Activated CD8-positive, alpha-beta T cell treated with anti-CD3 and anti-CD28 coated beads for 36 hours (primary cell): ENCODE measurements around the gene TBC1D17. TPM values are rescaled to one million over a fixed set of nuclear protein-coding genes. Genes with fewer than 3 reads are reported as not detected.

ENCODE experiments used
- ATAC-seq: fragments of 200-7000 bp; cut with Tn5 transposase; one replicate; pipeline ENCODE4 v1.10.0; 2021; ENCODE audit warnings: mild to moderate bottlenecking, moderate library complexity
- CTCF ChIA-PET: fragments of 350-600 bp; sonication (Branson Sonifier 250); formaldehyde crosslinking; loops from one replicate; lab custom pipeline; 2021; ENCODE audit warnings: antibody characterized with exemption; lab: Charles Lee
- POLR2A ChIA-PET: fragments of 350-600 bp; sonication (Branson Sonifier 250); formaldehyde crosslinking; loops from one replicate; lab custom pipeline; 2021; ENCODE audit warnings: antibody characterized with exemption; lab: Charles Lee
- DNase-seq: peaks from one replicate; pipeline ENCODE4 v3.0.0-alpha.2; 2020
- H3K27ac Mint-ChIP-seq: one replicate; pipeline ENCODE4 v1.8.0; 2021; ENCODE audit warnings: mild to moderate bottlenecking, mixed read lengths
- H3K27me3 Mint-ChIP-seq: one replicate; pipeline ENCODE4 v1.8.0; 2021; ENCODE audit warnings: mixed read lengths
- H3K36me3 Mint-ChIP-seq: one replicate; pipeline ENCODE4 v1.8.0; 2021; ENCODE audit warnings: low read depth, mixed read lengths
- H3K4me1 Mint-ChIP-seq: one replicate; pipeline ENCODE4 v1.8.0; 2021; ENCODE audit warnings: low read depth, mixed read lengths
- H3K4me3 Mint-ChIP-seq: one replicate; pipeline ENCODE4 v1.8.0; 2021; ENCODE audit warnings: mild to moderate bottlenecking, moderate library complexity, mixed read lengths
- H3K9me3 Mint-ChIP-seq: one replicate; pipeline ENCODE4 v1.8.0; 2021; ENCODE audit warnings: mixed read lengths
- intact Hi-C: fragments of 100-400 bp; cut with micrococcal nuclease; formaldehyde crosslinking; loops from one replicate; pipeline ENCODE4 v1.10.0; 2022
- total RNA-seq, 2 experiments: library from RNA; stranded (reverse); gene quantifications; one replicate each; pipeline ENCODE4 v1.2.3, GENCODE V29; 2021
- TF ChIP-seq, protein P1 (sequence below): fragments of 200-600 bp; IDR thresholded peaks from one replicate; pipeline ENCODE4 v1.8.0; 2022; ENCODE audit warnings: antibody characterized with exemption, mild to moderate bottlenecking

TBC1D17 gene
- total RNA-seq, 2 experiments from 2014 or later = 26.6 to 26.8 TPM

- intact Hi-C loops = no loop called here
- no peak for DNase-seq
- Mint-ChIP-seq H3K27ac (no peak overlapping the region), H3K4me3 (no peak overlapping the region), H3K27me3 (no peaks in the 10 kb centered on the region), H3K36me3 (peaks cover 40% of the 10 kb centered on the region), H3K9me3 (no peaks in the 10 kb centered on the region), H3K4me1 (peaks cover 12% of the 10 kb centered on the region)
- ChIA-PET CTCF (interaction anchor here (2.1 kb wide), 1 partner anchor 10 kb away, joined by 10 read pairs; no protein-coding TSS in a partner anchor), POLR2A (no interaction called here)
- TF ChIP-seq, protein P1, sequence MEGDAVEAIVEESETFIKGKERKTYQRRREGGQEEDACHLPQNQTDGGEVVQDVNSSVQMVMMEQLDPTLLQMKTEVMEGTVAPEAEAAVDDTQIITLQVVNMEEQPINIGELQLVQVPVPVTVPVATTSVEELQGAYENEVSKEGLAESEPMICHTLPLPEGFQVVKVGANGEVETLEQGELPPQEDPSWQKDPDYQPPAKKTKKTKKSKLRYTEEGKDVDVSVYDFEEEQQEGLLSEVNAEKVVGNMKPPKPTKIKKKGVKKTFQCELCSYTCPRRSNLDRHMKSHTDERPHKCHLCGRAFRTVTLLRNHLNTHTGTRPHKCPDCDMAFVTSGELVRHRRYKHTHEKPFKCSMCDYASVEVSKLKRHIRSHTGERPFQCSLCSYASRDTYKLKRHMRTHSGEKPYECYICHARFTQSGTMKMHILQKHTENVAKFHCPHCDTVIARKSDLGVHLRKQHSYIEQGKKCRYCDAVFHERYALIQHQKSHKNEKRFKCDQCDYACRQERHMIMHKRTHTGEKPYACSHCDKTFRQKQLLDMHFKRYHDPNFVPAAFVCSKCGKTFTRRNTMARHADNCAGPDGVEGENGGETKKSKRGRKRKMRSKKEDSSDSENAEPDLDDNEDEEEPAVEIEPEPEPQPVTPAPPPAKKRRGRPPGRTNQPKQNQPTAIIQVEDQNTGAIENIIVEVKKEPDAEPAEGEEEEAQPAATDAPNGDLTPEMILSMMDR = no peak
- ATAC-seq = no peak
Measured at GRCh38 chr19:49880162-49880869, 2.8 kb downstream of the TBC1D17 start.

DNA sequence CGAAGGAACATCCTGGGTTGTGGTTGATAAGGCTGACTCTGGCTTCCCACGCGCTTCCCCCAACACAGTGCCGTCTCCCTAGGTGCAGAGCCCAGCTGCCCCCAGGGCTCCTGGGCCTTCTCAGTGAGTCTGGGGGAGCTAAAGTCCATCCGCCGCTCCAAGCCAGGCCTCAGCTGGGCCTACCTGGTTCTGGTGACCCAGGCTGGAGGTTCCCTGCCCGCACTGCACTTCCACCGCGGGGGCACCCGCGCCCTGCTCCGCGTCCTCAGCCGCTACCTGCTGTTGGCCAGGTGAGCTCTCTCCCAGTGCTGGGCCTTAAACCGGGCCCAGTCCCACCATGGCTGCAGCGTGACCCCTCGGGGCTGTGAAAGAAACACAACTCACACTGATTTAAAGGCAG is 3.7 kb downstream of the TBC1D17 start:
- POLR2A ChIA-PET = interaction anchor here (1.0 to 1.1 kb wide), 2 partner anchors 9 to 14 kb away, joined by 4 to 5 read pairs; no protein-coding TSS in a partner anchor
- no peak overlapping the region for H3K4me3 Mint-ChIP-seq
- H3K4me1 Mint-ChIP-seq = peaks cover 12% of the 10 kb centered on the region
- TF ChIP-seq, protein P1 = no peak
- H3K36me3 Mint-ChIP-seq = peaks cover 41% of the 10 kb centered on the region
- no peaks in the 10 kb centered on the region for H3K9me3 Mint-ChIP-seq
- no peak overlapping the region for H3K27ac Mint-ChIP-seq
- intact Hi-C loops = no loop called here
- ATAC-seq (no peak), DNase-seq (no peak)
- CTCF ChIA-PET = interaction anchor here (0.7 to 2.1 kb wide), 2 partner anchors 9 to 32 kb away, joined by 3 to 10 read pairs; no protein-coding TSS in a partner anchor
- H3K27me3 Mint-ChIP-seq = no peaks in the 10 kb centered on the region

GRCh38 chr19:49881672-49882394 is 4.3 kb downstream of the TBC1D17 start:
- no peaks in the 10 kb centered on the region for H3K27me3 Mint-ChIP-seq
- CTCF ChIA-PET = interaction anchor here (0.7 to 2.1 kb wide), 2 partner anchors 9 to 32 kb away, joined by 3 to 10 read pairs; no protein-coding TSS in a partner anchor
- peaks cover 41% of the 10 kb centered on the region for H3K36me3 Mint-ChIP-seq
- H3K27ac Mint-ChIP-seq = no peak overlapping the region
- POLR2A ChIA-PET = interaction anchor here (1.0 to 1.7 kb wide), 3 partner anchors 9 to 13 kb away, joined by 4 to 5 read pairs (median 4); no protein-coding TSS in a partner anchor
- no peak overlapping the region for H3K4me3 Mint-ChIP-seq
- ATAC-seq (no peak), DNase-seq (no peak)
- intact Hi-C loops = no loop called here
- TF ChIP-seq, protein P1 = no peak
- H3K4me1 Mint-ChIP-seq = peaks cover 12% of the 10 kb centered on the region
- H3K9me3 Mint-ChIP-seq = no peaks in the 10 kb centered on the region

DNA sequence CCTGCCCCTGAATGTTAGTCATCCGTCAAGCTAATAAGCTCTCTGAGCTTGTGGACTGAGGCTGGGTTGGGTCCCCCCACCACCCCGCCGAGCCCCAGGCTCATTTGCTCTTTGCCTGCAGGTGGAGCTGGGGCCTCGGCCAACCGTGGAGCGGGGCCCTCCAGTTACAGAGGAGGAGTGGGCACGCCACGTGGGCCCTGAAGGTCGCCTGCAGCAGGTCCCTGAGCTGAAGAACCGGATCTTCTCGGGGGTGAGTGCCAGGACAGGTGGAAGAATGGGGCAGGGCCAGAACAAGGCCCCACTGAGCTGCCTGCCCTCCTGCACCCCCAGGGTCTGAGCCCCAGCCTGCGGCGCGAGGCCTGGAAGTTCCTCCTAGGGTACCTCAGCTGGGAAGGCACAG is 5.1 kb downstream of the TBC1D17 start:
- Mint-ChIP-seq H3K36me3 (peaks cover 41% of the 10 kb centered on the region), H3K9me3 (no peaks in the 10 kb centered on the region), H3K4me1 (peaks cover 12% of the 10 kb centered on the region), H3K4me3 (no peak overlapping the region), H3K27ac (no peak overlapping the region), H3K27me3 (no peaks in the 10 kb centered on the region)
- TF ChIP-seq, protein P1 = no peak
- no peak for DNase-seq
- ChIA-PET CTCF (interaction anchor here (0.9 kb wide), 1 partner anchor 55 kb away, joined by 3 read pairs; no protein-coding TSS in a partner anchor), POLR2A (interaction anchor here (0.8 to 1.7 kb wide), 2 partner anchors 11 to 93 kb away, joined by 3 to 4 read pairs; no protein-coding TSS in a partner anchor)
- intact Hi-C loops = no loop called here
- no peak for ATAC-seq
